ENCODE data around the gene CEP162.

DNA sequence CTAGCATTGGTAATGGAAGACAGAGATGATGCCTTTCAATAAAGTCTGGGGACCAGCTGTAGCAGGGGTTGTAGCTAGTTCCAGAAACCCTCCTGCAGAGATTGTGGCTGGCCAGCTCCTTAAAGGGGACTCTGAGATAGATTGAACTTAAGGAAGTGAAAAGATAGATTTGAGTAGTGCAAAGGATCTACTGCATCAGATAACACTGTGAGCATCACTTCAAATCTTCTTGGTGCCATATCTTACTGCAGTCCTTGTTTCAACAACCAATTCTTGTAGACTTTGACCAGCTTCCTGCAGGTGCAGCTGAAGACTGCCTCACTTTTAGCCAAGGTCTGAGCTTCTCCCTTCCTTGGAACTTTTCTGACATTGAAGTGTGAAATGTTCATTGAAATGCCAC is 14.8 kb upstream of the CEP162 start:
- TF ChIP-seq ATF2 (CRISPR knock-in tag; IDR thresholded peaks at IDR 0.05; ENCODE audit: borderline replicate concordance, low read depth) (no peak), CREB1 (CRISPR knock-in tag; IDR thresholded peaks at IDR 0.05) (no peak), AFF4 (CRISPR knock-in tag; IDR thresholded peaks at IDR 0.05; ENCODE audit: borderline replicate concordance) (no peak), ZNF423 (CRISPR knock-in tag; IDR thresholded peaks at IDR 0.05) (no peak), ATF3 (CRISPR knock-in tag; conservative IDR thresholded peaks at IDR 0.05) (no peak)
- TF ChIP-seq, protein P1, sequence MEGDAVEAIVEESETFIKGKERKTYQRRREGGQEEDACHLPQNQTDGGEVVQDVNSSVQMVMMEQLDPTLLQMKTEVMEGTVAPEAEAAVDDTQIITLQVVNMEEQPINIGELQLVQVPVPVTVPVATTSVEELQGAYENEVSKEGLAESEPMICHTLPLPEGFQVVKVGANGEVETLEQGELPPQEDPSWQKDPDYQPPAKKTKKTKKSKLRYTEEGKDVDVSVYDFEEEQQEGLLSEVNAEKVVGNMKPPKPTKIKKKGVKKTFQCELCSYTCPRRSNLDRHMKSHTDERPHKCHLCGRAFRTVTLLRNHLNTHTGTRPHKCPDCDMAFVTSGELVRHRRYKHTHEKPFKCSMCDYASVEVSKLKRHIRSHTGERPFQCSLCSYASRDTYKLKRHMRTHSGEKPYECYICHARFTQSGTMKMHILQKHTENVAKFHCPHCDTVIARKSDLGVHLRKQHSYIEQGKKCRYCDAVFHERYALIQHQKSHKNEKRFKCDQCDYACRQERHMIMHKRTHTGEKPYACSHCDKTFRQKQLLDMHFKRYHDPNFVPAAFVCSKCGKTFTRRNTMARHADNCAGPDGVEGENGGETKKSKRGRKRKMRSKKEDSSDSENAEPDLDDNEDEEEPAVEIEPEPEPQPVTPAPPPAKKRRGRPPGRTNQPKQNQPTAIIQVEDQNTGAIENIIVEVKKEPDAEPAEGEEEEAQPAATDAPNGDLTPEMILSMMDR (IDR thresholded peaks at IDR 0.05), result no peak

Data from WTC11 (cell line).